GM12891 (cell line): ENCODE results near the gene SLC25A47. TPM values are rescaled to one million over a fixed set of nuclear protein-coding genes. Genes with fewer than 3 reads are reported as not detected.

ENCODE experiments used
- DNase-seq: peaks from one replicate; pipeline ENCODE4 v3.0.0; 2011; ENCODE audit warnings: low spot score; ENCODE audit not compliant: insufficient read length
- FAIRE-seq: peaks from 2 replicates; lab custom pipeline; 2011; peaks lifted over from hg19 to GRCh38; lab: Jason Lieb, UNC
- PAX5 ChIP-seq: IDR thresholded peaks from 2 replicates; pipeline ENCODE4 v1.6.1; 2011; ENCODE audit warnings: low read length, moderate library complexity, mild to moderate bottlenecking; ENCODE audit not compliant: insufficient read depth, severe bottlenecking
- POLR2A ChIP-seq: IDR thresholded peaks from 2 replicates; pipeline ENCODE4 v1.6.1; 2011; ENCODE audit warnings: low read depth, low read length, control low read depth
- POLR2AphosphoS5 ChIP-seq: IDR thresholded peaks from 2 replicates; pipeline ENCODE4 v1.6.1; 2011; ENCODE audit warnings: low read depth, low read length, control low read depth
- POU2F2 ChIP-seq: IDR thresholded peaks from 2 replicates; pipeline ENCODE4 v1.6.1; 2011; ENCODE audit warnings: low read depth, mild to moderate bottlenecking, control low read depth, low read length, moderate library complexity
- SPI1 ChIP-seq: IDR thresholded peaks from 2 replicates; pipeline ENCODE4 v1.6.1; 2011; ENCODE audit warnings: low read depth, low read length, control low read depth
- TAF1 ChIP-seq: IDR thresholded peaks from 2 replicates; pipeline ENCODE4 v1.6.1; 2011; ENCODE audit warnings: low read depth, low read length, control low read depth
- polyA plus RNA-seq: library from polyadenylated mRNA; unstranded; fragments of >200 nt; gene quantifications from one replicate; pipeline ENCODE4 v1.2.1, GENCODE V29; 2012; ENCODE audit warnings: low read depth, missing spikeins, inconsistent platforms; ENCODE audit not compliant: missing spikeins

Gene SLC25A47, protein sequence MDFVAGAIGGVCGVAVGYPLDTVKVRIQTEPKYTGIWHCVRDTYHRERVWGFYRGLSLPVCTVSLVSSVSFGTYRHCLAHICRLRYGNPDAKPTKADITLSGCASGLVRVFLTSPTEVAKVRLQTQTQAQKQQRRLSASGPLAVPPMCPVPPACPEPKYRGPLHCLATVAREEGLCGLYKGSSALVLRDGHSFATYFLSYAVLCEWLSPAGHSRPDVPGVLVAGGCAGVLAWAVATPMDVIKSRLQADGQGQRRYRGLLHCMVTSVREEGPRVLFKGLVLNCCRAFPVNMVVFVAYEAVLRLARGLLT
- not detected for polyA plus RNA-seq

GRCh38 chr14:100323121-100323941 lies at the start of gene SLC25A47:
Gene SLC25A47, plus strand, starts transcription at chr14:100323339. Its CDS starts 76 bp downstream, at chr14:100323415.
- no peak for FAIRE-seq

GRCh38 chr14:100274250-100274649 lies 48.9 kb upstream of the SLC25A47 start:
- no peak for DNase-seq
- FAIRE-seq = no peak
- TF ChIP-seq POLR2A = no peak
- no peak for TF ChIP-seq SPI1
- no peak for TF ChIP-seq PAX5
- no peak for TF ChIP-seq POLR2AphosphoS5
- no peak for TF ChIP-seq POU2F2
- TF ChIP-seq TAF1 = no peak

More at GRCh38 chr14:100323121-100323941, at the start of gene SLC25A47:
- no peak for DNase-seq
- TF ChIP-seq POLR2A (no peak), POLR2AphosphoS5 (no peak), TAF1 (no peak), PAX5 (no peak), POU2F2 (no peak), SPI1 (no peak)

DNA sequence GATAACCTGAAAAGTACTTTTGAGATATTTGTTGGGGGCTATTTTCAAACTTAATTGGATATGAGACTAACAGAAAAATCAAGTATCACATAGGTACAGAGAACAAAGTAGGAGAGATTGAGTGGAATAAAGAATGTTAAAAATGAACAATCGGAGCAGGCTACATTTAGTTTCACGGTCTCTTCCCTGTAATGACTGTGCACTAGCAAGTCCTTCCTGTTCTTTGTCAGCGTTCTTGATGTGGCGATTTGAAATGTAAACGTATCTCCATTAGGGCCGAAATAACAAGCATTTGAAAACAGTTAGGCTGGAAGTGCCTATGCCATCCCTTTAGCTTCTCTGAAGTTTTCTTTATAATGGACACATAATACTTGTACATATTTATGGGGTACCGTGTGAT lies 47.9 kb upstream of the SLC25A47 start:
- TF ChIP-seq TAF1 = no peak
- FAIRE-seq (no peak), DNase-seq (no peak)

GRCh38 chr14:100278702-100279101 lies 44.4 kb upstream of the SLC25A47 start:
- DNase-seq (no peak), FAIRE-seq (peak; percentile 16)
- TF ChIP-seq POLR2A = no peak
- no peak for TF ChIP-seq PAX5
- no peak for TF ChIP-seq SPI1
- TF ChIP-seq TAF1 = 0 out of 2 replicates have a peak, but pooled peaks have one; percentile 22

- no peak for FAIRE-seq
- no peak for TF ChIP-seq POLR2A
- no peak for TF ChIP-seq SPI1
- no peak for TF ChIP-seq TAF1
- TF ChIP-seq POLR2AphosphoS5 = no peak
Measured at GRCh38 chr14:100279133-100279532, 44.0 kb upstream of the SLC25A47 start.

GRCh38 chr14:100279563-100279962 lies 43.6 kb upstream of the SLC25A47 start:
- FAIRE-seq (no peak), DNase-seq (no peak)
- TF ChIP-seq PAX5 (no peak), POLR2A (no peak), POLR2AphosphoS5 (no peak), POU2F2 (no peak), TAF1 (no peak), SPI1 (no peak)

More at GRCh38 chr14:100279133-100279532, 44.0 kb upstream of the SLC25A47 start:
- DNase-seq = no peak

DNA sequence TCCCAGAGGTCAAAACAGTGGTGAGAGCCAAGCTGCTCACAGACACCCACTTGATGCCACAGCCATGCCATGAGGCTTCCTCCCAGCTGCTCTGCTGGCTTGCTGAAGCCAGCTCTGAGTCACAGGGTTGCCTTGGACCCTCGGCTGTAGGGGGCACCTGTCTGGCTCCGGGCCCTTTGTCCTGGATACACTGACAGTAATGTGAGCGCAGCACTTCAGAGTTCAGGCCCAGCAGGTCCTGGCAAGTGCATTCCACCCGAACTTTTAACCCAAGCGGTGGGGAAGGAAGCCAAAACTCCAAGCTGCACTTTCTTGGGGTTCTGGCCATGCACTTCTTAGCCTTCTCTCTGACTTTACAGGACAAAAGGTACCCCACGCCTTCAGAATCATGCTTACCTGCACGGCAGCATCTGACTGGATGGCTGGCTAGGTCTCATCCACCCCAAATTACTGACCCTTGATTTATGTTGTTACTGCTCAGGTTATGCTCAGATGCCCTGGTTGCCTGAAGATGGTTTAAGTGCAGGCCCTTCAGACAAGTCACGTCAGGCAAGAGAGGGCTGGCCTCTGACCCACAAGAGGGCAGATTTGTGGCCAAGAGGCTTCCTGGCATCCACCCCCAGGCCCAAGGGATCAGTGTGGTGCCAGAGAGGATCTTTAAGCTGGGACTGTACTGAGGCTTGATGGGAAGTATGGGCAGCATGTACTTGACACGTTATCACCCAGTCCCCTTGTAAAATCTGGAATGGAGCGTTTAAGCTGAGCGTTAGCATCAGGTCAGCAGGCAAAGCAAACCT lies 41.7 kb upstream of the SLC25A47 start:
- no peak for FAIRE-seq
- TF ChIP-seq TAF1 = no peak
- TF ChIP-seq POLR2AphosphoS5 = no peak
- TF ChIP-seq PAX5 = no peak
- TF ChIP-seq POLR2A = no peak; the same call in 1 of the 2 replicates
- TF ChIP-seq SPI1 = no peak
- TF ChIP-seq POU2F2 = no peak
- no peak for DNase-seq

DNA sequence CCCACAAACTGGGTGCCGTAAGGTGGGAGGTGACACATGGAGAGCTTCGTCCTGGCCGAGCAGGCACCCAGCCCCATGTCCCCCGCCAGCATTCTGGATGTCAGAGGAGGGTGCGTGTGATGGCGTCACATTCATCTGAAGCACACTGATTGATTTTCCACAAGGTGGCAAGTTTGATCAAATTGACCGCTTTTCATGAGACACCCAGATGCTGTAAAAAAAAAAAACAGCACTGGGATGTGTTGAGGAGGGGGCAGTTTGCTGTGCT lies 41.1 kb upstream of the SLC25A47 start:
- FAIRE-seq = peak; percentile 5
- DNase-seq = no peak
- TF ChIP-seq POLR2A (no peak; the same call in 1 of the 2 replicates), PAX5 (no peak), POU2F2 (no peak), POLR2AphosphoS5 (no peak), TAF1 (no peak), SPI1 (no peak)

DNA sequence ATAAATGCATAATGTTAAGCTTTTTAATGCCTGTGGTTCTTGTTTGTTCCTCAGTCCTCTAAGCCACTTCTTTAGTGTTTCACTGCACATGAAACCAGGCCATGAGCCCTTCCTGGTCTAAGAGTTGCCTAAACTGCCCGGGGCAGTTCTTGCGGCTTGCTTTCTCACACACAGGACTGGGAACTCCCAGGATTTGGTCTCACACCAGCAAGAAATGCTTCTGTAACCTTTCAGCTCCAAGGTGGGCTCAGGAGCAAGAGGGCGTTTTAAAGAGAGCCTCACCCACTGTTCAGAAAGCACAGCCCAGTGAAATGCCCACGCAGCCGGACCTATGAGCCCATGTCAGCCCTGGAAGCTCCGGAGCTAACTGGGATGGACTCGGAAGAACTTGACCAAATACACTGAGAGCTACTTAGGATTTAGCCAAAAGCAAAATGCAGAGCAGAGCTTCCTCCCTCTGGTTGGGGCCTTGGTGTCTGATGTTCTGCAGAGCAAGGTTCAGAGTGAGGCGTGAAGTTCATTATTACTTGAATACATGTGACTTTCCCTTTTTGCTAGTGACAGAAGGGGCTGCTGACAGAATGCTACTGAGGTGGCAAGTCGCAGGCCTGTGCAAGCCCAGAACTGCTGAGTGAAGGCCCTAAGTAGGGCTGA lies 40.2 kb upstream of the SLC25A47 start:
- 0 out of 2 replicates have a peak, but pooled peaks have one; percentile 34 for TF ChIP-seq POLR2A
- TF ChIP-seq POU2F2 = no peak
- TF ChIP-seq TAF1 = no peak
- TF ChIP-seq POLR2AphosphoS5 = no peak
- no peak for TF ChIP-seq PAX5
- no peak for TF ChIP-seq SPI1
- no peak for FAIRE-seq
- DNase-seq = no peak
